ENCODE results near the gene MAP3K6. TPM values are rescaled to one million over a fixed set of nuclear protein-coding genes. Genes with fewer than 3 reads are reported as not detected.

The MAP3K6 gene
- total RNA-seq, 2 donors from 2014 or later = 31.3 to 42.1 TPM

DNA sequence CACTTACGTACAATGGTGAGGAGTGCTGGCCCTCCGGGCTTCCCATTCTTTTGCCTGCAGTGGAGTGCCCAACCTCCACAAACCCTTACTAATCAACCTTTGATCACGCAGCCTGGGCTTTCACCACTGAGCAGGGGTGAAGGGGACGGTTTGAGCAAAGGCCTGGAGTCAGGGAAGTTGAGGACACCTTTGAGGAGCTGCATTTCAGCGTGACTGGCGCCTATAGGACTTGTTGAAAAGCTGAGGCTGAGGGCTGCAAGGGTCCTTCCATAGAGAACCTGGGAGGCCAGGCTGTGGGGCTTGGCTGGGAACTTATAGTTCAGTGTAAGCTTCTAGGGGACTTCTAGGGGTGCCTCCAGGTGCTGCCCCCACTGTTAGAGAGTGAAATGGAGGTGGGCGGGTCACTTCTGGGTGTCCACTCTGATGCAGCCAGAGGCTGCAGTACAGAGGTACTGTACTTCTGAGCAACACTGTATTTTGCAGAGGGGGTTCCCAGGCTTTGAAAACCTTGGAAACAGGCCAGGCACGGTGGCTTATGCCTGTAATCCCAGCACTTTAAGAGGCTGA lies 15.1 kb downstream of the MAP3K6 start:
- Histone ChIP-seq H3K9me3 (no peaks in the 10 kb centered on the region), H3K4me3 (peak overlapping the region in 1 of 2 donors; percentile 52), H3K4me1 (peaks cover 0 to 30% of the 10 kb centered on the region in 2 donors), H3K27me3 (no peaks in the 10 kb centered on the region), H3K27ac (peak overlapping the region; percentile 51 to 72), H3K36me3 (peaks cover 36% of the 10 kb centered on the region)
- DNase-seq (ENCODE audit: low spot score) = no peak
- TF ChIP-seq, protein P1, sequence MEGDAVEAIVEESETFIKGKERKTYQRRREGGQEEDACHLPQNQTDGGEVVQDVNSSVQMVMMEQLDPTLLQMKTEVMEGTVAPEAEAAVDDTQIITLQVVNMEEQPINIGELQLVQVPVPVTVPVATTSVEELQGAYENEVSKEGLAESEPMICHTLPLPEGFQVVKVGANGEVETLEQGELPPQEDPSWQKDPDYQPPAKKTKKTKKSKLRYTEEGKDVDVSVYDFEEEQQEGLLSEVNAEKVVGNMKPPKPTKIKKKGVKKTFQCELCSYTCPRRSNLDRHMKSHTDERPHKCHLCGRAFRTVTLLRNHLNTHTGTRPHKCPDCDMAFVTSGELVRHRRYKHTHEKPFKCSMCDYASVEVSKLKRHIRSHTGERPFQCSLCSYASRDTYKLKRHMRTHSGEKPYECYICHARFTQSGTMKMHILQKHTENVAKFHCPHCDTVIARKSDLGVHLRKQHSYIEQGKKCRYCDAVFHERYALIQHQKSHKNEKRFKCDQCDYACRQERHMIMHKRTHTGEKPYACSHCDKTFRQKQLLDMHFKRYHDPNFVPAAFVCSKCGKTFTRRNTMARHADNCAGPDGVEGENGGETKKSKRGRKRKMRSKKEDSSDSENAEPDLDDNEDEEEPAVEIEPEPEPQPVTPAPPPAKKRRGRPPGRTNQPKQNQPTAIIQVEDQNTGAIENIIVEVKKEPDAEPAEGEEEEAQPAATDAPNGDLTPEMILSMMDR (IDR thresholded peaks at IDR 0.05) = no peak

DNA sequence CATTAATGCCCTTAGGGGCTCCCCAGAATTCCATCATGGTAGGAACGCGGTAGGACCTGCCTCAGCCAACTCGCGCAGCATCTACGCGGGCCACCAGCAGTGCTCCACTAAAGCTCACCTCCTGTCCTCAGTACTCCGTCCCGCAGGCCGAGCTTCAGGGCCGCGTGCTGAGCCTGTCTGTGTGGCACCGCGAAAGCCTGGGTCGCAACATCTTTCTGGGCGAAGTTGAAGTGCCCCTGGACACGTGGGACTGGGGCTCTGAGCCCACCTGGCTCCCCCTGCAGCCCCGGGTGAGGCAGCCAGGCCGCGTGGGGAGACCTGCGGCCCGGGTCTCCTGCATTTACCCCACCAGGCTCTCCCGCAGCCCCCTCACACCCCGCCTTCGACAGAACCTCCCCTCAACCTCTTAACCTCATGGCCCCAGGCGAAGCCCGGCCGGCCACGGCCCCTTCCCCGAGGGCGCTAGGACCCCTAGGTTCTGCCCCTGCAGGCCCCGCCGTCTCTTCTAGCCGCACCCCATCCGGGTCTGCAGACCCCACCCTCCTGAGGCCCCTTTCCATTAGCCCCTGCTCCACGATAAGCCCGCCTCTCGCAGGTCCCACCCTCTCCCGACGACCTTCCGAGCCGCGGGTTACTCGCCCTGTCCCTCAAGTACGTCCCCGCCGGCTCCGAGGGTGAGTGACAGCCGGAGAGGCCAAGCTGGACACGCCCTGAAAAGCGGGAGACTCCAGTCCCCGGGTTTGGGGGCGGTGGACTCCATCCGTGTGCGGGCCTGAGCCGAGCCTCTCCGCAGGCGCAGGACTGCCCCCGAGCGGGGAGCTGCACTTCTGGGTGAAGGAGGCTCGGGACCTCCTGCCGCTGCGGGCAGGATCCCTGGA lies 15.9 kb downstream of the MAP3K6 start:
- no peaks in the 10 kb centered on the region for H3K9me3 ChIP-seq
- DNase-seq (ENCODE audit: low spot score) = no peak
- peak overlapping the region in 1 of 2 donors; percentile 52 for H3K4me3 ChIP-seq
- H3K27ac ChIP-seq = peak overlapping the region; percentile 51 to 72
- TF ChIP-seq, protein P1 (IDR thresholded peaks at IDR 0.05) = peak in 1 of 2 donors; percentile 32
- H3K36me3 ChIP-seq = peaks cover 29% of the 10 kb centered on the region
- no peaks in the 10 kb centered on the region for H3K27me3 ChIP-seq
- H3K4me1 ChIP-seq = peaks cover 0 to 30% of the 10 kb centered on the region in 2 donors

DNA sequence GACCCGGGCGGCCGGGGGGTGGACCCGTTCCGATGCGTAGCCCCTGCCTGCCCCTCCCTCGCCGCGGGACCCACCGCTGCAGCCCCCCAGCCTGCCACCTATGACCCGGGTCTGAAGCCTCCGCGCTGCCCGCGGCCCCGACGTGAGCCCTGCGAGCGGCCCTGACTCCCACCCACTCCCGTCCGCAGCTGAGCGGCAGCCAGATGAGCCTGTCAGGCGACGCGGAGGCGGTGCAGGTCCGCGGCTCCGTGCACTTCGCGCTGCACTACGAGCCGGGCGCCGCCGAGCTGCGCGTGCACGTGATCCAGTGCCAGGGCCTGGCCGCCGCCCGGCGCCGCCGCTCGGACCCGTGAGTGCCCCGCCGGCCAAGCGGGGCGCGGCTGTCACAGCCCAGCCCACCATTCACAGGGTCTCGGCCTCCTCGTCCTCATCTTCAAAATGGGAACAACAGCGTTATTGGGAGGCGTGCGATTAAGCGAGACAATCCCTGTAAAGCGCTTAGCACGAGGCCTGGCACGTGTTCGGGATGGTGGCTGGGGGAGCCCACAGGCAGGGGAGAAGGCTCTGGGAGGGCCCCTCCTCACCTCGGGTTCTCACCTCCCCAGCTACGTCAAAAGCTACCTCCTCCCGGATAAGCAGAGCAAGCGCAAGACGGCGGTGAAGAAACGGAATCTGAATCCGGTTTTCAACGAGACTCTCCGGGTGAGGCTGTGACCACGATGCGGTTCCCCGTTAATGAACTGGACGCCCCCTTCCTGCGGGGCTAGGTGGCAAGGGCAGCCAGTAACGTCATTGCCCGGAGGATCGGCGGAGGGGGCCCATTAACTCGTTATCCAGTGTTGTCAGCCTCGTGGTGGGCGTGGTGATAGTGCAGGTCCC lies 16.7 kb downstream of the MAP3K6 start:
- DNase-seq (ENCODE audit: low spot score) = no peak
- H3K9me3 ChIP-seq = no peaks in the 10 kb centered on the region

DNA sequence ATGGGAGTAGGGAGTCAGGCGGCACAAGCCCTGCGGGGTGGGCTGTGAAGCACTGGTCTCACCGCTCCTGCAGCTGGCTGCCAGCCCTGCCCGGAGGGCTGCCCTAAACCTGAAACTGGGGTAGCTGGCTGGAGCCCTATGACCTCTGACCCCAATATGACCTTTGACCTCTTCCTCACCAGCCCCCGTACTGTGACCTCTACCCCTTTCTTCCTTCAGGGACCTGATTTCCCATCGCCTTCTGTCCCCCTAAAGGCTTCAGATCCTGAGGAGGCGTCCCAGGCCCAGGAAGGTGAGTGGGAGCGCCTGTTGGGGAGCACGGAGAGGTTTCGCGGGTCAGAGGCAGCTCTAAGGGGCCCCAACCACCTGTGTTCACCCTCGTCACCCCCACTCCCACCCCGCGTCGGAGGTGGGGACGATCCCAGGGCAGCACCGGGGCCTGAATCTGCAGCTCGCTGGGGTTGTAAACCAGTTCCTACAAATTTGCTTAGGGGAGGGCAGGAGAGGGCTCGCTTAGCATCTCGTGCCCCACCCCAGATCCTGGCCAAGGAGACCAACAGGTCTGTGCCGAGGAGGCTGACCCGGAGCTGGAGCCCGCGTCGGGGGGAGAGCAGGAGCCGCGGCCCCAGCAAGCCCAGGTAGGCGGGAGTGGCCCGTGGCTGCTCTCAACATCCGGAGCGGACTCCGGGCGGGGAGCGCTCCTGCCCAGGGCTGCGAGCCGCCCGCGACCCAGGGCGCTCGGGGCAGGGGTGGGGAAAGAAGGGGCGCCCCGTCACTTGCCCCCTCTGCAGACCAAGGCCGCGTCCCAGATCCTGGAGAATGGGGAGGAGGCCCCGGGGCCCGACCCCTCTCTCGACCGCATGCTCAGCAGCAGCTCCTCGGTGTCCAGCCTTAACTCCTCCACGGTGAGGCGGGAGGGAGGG lies 17.6 kb downstream of the MAP3K6 start:
- peak overlapping the region; percentile 37 to 52 for H3K4me3 ChIP-seq

More for the DNA sequence above, 16.7 kb downstream of the MAP3K6 start:
- peaks cover 0 to 30% of the 10 kb centered on the region in 2 donors for H3K4me1 ChIP-seq
- no peaks in the 10 kb centered on the region for H3K27me3 ChIP-seq
- H3K36me3 ChIP-seq = peaks cover 20% of the 10 kb centered on the region
- H3K27ac ChIP-seq = peak overlapping the region in 1 of 2 donors; percentile 51
- TF ChIP-seq, protein P1 (IDR thresholded peaks at IDR 0.05) = peak in 1 of 2 donors; percentile 28
- peak overlapping the region; percentile 37 to 52 for H3K4me3 ChIP-seq

More for the DNA sequence above, 17.6 kb downstream of the MAP3K6 start:
- no peaks in the 10 kb centered on the region for H3K9me3 ChIP-seq
- DNase-seq (ENCODE audit: low spot score) = no peak
- H3K36me3 ChIP-seq = peaks cover 13% of the 10 kb centered on the region
- H3K27me3 ChIP-seq = no peaks in the 10 kb centered on the region
- TF ChIP-seq, protein P1 (IDR thresholded peaks at IDR 0.05) = no peak
- H3K4me1 ChIP-seq = peaks cover 0 to 30% of the 10 kb centered on the region in 2 donors
- H3K27ac ChIP-seq = no peak overlapping the region
